ENCODE results near the gene RNF40. TPM values are rescaled to one million over a fixed set of nuclear protein-coding genes. Genes with fewer than 3 reads are reported as not detected.

Gene RNF40
- total and polyA plus RNA-seq, 2 of the 8 experiments (the other 6 are each of a cell fraction or from before 2014, with no cell fraction given): 38.5 to 68.7 TPM

GRCh38 chr16:30767767-30768465, 5.8 kb downstream of the RNF40 start:
- Histone ChIP-seq H2BK15ac (ENCODE audit: low read length) (no peak overlapping the region), H3K27ac (ENCODE audit: low read depth, low read length) (no peak overlapping the region), H2BK12ac (ENCODE audit: low read depth, low read length) (no peak overlapping the region), H3K79me2 (ENCODE audit: control insufficient read depth in 1 of 2, insufficient read depth in 2 of 2, low read length in 2 of 2) (peaks cover 1 to 14% of the 10 kb centered on the region in 2 experiments; a peak in 2 of 4 replicates), H2BK120ac (replicated peaks; ENCODE audit: low read depth, low read length) (no peak overlapping the region), H3K4me1 (replicated peaks in 1 of 4; ENCODE audit: control insufficient read depth in 3 of 4, insufficient read depth in 4 of 4, low read length in 3 of 4) (peaks cover 0 to 3% (median 0%) of the 10 kb centered on the region in 4 experiments; a peak in 2 of 7 replicates), H3K4me3 (ENCODE audit: extremely low read depth in 1 of 4, insufficient read depth in 2 of 4, low read depth in 3 of 4, low read length in 4 of 4) (no peak overlapping the region), H3K79me1 (ENCODE audit: low read depth, low read length) (no peaks in the 10 kb centered on the region; the same call in 1 of the 2 replicates), H3K18ac (ENCODE audit: extremely low read depth, low read length) (no peak overlapping the region), H3K9me3 (ENCODE audit: insufficient read depth in 2 of 2, low read depth in 1 of 2, low read length in 1 of 2) (no peaks in the 10 kb centered on the region), H3K23ac (ENCODE audit: insufficient read length) (no peak overlapping the region), H2AK5ac (ENCODE audit: low read depth, low read length) (no peak overlapping the region), H4K5ac (ENCODE audit: insufficient read length, low read depth, low read length) (no peak overlapping the region), H3K9ac (replicated peaks in 1 of 4; ENCODE audit: extremely low read depth in 1 of 4, low read depth in 3 of 4, low read length in 3 of 4) (no peak overlapping the region), H4K91ac (replicated peaks; ENCODE audit: insufficient read length, low read length) (no peak overlapping the region), H2AFZ (ENCODE audit: low read length) (no peak overlapping the region), H3K14ac (ENCODE audit: insufficient read length) (no peak overlapping the region), H3K27me3 (replicated peaks in 1 of 4; ENCODE audit: control insufficient read depth in 3 of 4, extremely low read depth in 1 of 4, insufficient read depth in 3 of 4, low read length in 3 of 4) (no peaks in the 10 kb centered on the region; a peak in 1 of 7 replicates), H3K56ac (replicated peaks; ENCODE audit: insufficient read length, low read depth, low read length) (no peak overlapping the region), H3K4ac (replicated peaks; ENCODE audit: insufficient read length, low read depth, low read length) (no peak overlapping the region), H3K4me2 (ENCODE audit: insufficient read depth in 1 of 2, low read depth in 2 of 2, low read length in 2 of 2) (no peak overlapping the region), H3K36me3 (ENCODE audit: control insufficient read depth in 2 of 4, insufficient read depth in 4 of 4, low read length in 3 of 4) (peaks cover 54 to 94% (median 82%) of the 10 kb centered on the region in 4 experiments), H4K8ac (ENCODE audit: extremely low read depth, insufficient read depth, low read length) (no peak overlapping the region), H3K23me2 (ENCODE audit: low read depth, low read length) (no peaks in the 10 kb centered on the region; the same call in 1 of the 2 replicates), H2BK20ac (ENCODE audit: low read length) (no peak overlapping the region), H2BK5ac (ENCODE audit: low read depth, low read length) (no peak overlapping the region), H4K20me1 (replicated peaks in 1 of 2; ENCODE audit: control insufficient read depth in 1 of 2, insufficient read depth in 2 of 2, low read length in 2 of 2) (peaks cover 13 to 25% of the 10 kb centered on the region in 2 experiments)
- FAIRE-seq (no peak), DNase-seq (ENCODE audit: low read depth in 1 of 2, low spot score in 2 of 2) (no peak)
- 90% methylated on average over 18 of the region's 18 CpGs; no CpG with 5 or more reads in 1 of the 2 experiments for whole genome bisulfite sequencing, 2 experiments (ENCODE audit: extremely low coverage in 1 of 2, insufficient coverage in 1 of 2, insufficient read length in 1 of 2, insufficient replicate concordance in 2 of 2, low coverage in 1 of 2, low lambda C conversion rate in 2 of 2, missing lambda C conversion rate in 1 of 2)
- POLR2A ChIA-PET (ENCODE audit: partially characterized antibody): interaction anchor here (0.8 to 6.6 kb wide), 10 partner anchors 7 to 56 kb away, joined by 3 to 63 read pairs (median 6); partner anchors contain the start of genes CFAP119 and PHKG2
- CTCF ChIA-PET (ENCODE audit: partially characterized antibody): no interaction called here
- TF ChIP-seq BRCA1 (IDR thresholded peaks at IDR 0.05; ENCODE audit: low read depth, low read length) (no peak), CTBP2 (IDR thresholded peaks at IDR 0.05; ENCODE audit: borderline replicate concordance, insufficient read depth, insufficient read length, low read length) (no peak), ATF2 (IDR thresholded peaks at IDR 0.05; ENCODE audit: low read length) (no peak), BCL11A (IDR thresholded peaks at IDR 0.05; ENCODE audit: low read depth in 2 of 2, low read length in 2 of 2) (no peak), HDAC6 (IDR thresholded peaks at IDR 0.05; ENCODE audit: low read depth, low read length) (no peak), KDM4A (IDR thresholded peaks at IDR 0.05; ENCODE audit: low read depth, low read length, severe bottlenecking) (no peak), TAF7 (optimal IDR thresholded peaks at IDR 0.05; ENCODE audit: borderline replicate concordance, low read depth, low read length) (no peak), TAF1 (IDR thresholded peaks at IDR 0.05; ENCODE audit: low read depth, low read length) (no peak), USF2 (IDR thresholded peaks at IDR 0.05; ENCODE audit: low read length) (no peak)

All from H1 (cell line).